Activated CD4-positive, CD25-positive, alpha-beta regulatory T cell treated with anti-CD3 and anti-CD28 coated beads, Interleukin-2, amount 50 U/mL, for 72 hours (primary cell): Measurements from ENCODE around the gene HSPA5.
A peak's percentile ranks its signal among the peaks of the same experiment; 100 is the strongest.

Experiments
- DNase-seq: peaks from one replicate; pipeline ENCODE4 v3.0.0; 2021

HSPA5 gene

GRCh38 chr9:125189361-125190289, 51.5 kb downstream of the HSPA5 start, which contains the start of gene PPP6C:
PPP6C (minus strand) TSS chr9:125189803; CDS start chr9:125189718, 85 bp downstream.
- DNase-seq, result peak; percentile 95

- peak; percentile 50 for DNase-seq
Observed at GRCh38 chr9:125189011-125189360, 52.2 kb downstream of the HSPA5 start.
